GM12801 (cell line): ENCODE data around the gene PPP1R26.

Experiments
- CTCF ChIP-seq: IDR thresholded peaks from one replicate; pipeline ENCODE4 v1.5.1; 2011; ENCODE audit warnings: control low read depth; ENCODE audit not compliant: insufficient read length; ENCODE audit errors: extremely low read depth

The PPP1R26 gene

GRCh38 chr9:135478191-135478590, 1.4 kb upstream of the PPP1R26 start:
- TF ChIP-seq CTCF: no peak

- no peak for TF ChIP-seq CTCF
Measured at GRCh38 chr9:135478829-135479468, 633 bp upstream of the PPP1R26 start.

- TF ChIP-seq CTCF: no peak
Measured at GRCh38 chr9:135480071-135480939, 723 bp downstream of the PPP1R26 start.

- no peak for TF ChIP-seq CTCF
Measured at GRCh38 chr9:135480940-135481310, 1.3 kb downstream of the PPP1R26 start.

GRCh38 chr9:135482015-135482754, 2.6 kb downstream of the PPP1R26 start:
- no peak for TF ChIP-seq CTCF

- no peak for TF ChIP-seq CTCF
Measured at GRCh38 chr9:135484460-135485277, 5.1 kb downstream of the PPP1R26 start.
